Mucosa of rectum (tissue), 2 donors: ENCODE results near the gene SLC16A1.
"Not testable (repeated sequence)": the region's sequence is repeated elsewhere in the genome, so short reads cannot be mapped to it uniquely, and the experiment has no call there.

Experiments used
- H3K27ac ChIP-seq, 2 donors: one replicate each; pipeline ENCODE4 v1.7.0; 2013; ENCODE audit warnings: inconsistent platforms in 2 of 2, low read depth in 2 of 2, low read length in 2 of 2
- H3K27me3 ChIP-seq, 2 donors: one replicate each; pipeline ENCODE4 v1.7.0; 2013; ENCODE audit warnings: low read length in 2 of 2; ENCODE audit not compliant: control insufficient read depth in 2 of 2, insufficient read depth in 2 of 2
- H3K36me3 ChIP-seq, 2 donors: one replicate each; pipeline ENCODE4 v1.7.0; 2013; ENCODE audit warnings: low read length in 2 of 2; ENCODE audit not compliant: control insufficient read depth in 2 of 2, insufficient read depth in 2 of 2
- H3K4me1 ChIP-seq, 2 donors: one replicate each; pipeline ENCODE4 v1.7.0; 2013; ENCODE audit warnings: low read length in 2 of 2, mild to moderate bottlenecking in 1 of 2; ENCODE audit not compliant: control insufficient read depth in 2 of 2, insufficient read depth in 2 of 2
- H3K4me3 ChIP-seq, 2 donors: one replicate each; pipeline ENCODE4 v1.7.0; 2013; ENCODE audit warnings: low read length in 2 of 2
- H3K9ac ChIP-seq, 2 donors: one replicate each; pipeline ENCODE4 v1.7.0; 2013; ENCODE audit warnings: low read length in 2 of 2, low read depth in 1 of 2, mild to moderate bottlenecking in 1 of 2
- H3K9me3 ChIP-seq, 2 donors: one replicate each; pipeline ENCODE4 v1.7.0; 2013; ENCODE audit warnings: low read length in 2 of 2; ENCODE audit not compliant: control insufficient read depth in 2 of 2
- donor health status: healthy.
- donor health status: Normal muscosa, but diverticular disease.

The SLC16A1 gene

GRCh38 chr1:112990271-112990670 lies 34.3 kb upstream of the SLC16A1 start:
- H3K9me3 ChIP-seq = no peaks in the 10 kb centered on the region
- peaks cover 0 to 3% of the 10 kb centered on the region in 2 donors for H3K4me1 ChIP-seq
- no peak overlapping the region for H3K4me3 ChIP-seq
- no peak overlapping the region for H3K9ac ChIP-seq
- no peaks in the 10 kb centered on the region for H3K27me3 ChIP-seq
- no peaks in the 10 kb centered on the region for H3K36me3 ChIP-seq
- H3K27ac ChIP-seq = no peak overlapping the region

GRCh38 chr1:112988367-112988766 lies 32.4 kb upstream of the SLC16A1 start:
- Histone ChIP-seq H3K4me3 (no peak overlapping the region), H3K9ac (no peak overlapping the region), H3K27me3 (no peaks in the 10 kb centered on the region), H3K9me3 (no peaks in the 10 kb centered on the region), H3K36me3 (no peaks in the 10 kb centered on the region), H3K27ac (no peak overlapping the region), H3K4me1 (peaks cover 0 to 3% of the 10 kb centered on the region in 2 donors)

- no peaks in the 10 kb centered on the region for H3K9me3 ChIP-seq
- no peaks in the 10 kb centered on the region for H3K27me3 ChIP-seq
- no peak overlapping the region for H3K9ac ChIP-seq
- no peak overlapping the region for H3K4me3 ChIP-seq
- H3K36me3 ChIP-seq = no peaks in the 10 kb centered on the region
- no peak overlapping the region for H3K27ac ChIP-seq
- peaks cover 0 to 5% of the 10 kb centered on the region in 2 donors for H3K4me1 ChIP-seq
Observed at GRCh38 chr1:112985123-112985522, 29.1 kb upstream of the SLC16A1 start.

- H3K36me3 ChIP-seq = no peaks in the 10 kb centered on the region
- no peaks in the 10 kb centered on the region for H3K9me3 ChIP-seq
- H3K27ac ChIP-seq = no peak overlapping the region
- H3K4me1 ChIP-seq = peaks cover 0 to 5% of the 10 kb centered on the region in 2 donors
- no peak overlapping the region for H3K9ac ChIP-seq
- H3K27me3 ChIP-seq = no peaks in the 10 kb centered on the region
- no peak overlapping the region for H3K4me3 ChIP-seq
Observed at GRCh38 chr1:112983537-112984131, 27.6 kb upstream of the SLC16A1 start.

- Histone ChIP-seq H3K4me3 (no peak overlapping the region), H3K36me3 (no peaks in the 10 kb centered on the region), H3K4me1 (peaks cover 0 to 5% of the 10 kb centered on the region in 2 donors), H3K27ac (no peak overlapping the region), H3K9ac (no peak overlapping the region), H3K9me3 (no peaks in the 10 kb centered on the region), H3K27me3 (no peaks in the 10 kb centered on the region)
Observed at GRCh38 chr1:112982853-112983536, 27.0 kb upstream of the SLC16A1 start.

GRCh38 chr1:112982328-112982727 lies 26.3 kb upstream of the SLC16A1 start:
- no peak overlapping the region for H3K27ac ChIP-seq
- no peak overlapping the region for H3K9ac ChIP-seq

GRCh38 chr1:112981834-112982233 lies 25.8 kb upstream of the SLC16A1 start:
- H3K36me3 ChIP-seq, H3K9me3 ChIP-seq, H3K27ac ChIP-seq, H3K4me1 ChIP-seq, H3K27me3 ChIP-seq, H3K4me3 ChIP-seq, H3K9ac ChIP-seq: not testable (repeated sequence)

More at GRCh38 chr1:112982328-112982727, 26.3 kb upstream of the SLC16A1 start:
- H3K27me3 ChIP-seq = no peaks in the 10 kb centered on the region
- peaks cover 0 to 5% of the 10 kb centered on the region in 2 donors for H3K4me1 ChIP-seq
- H3K9me3 ChIP-seq = no peaks in the 10 kb centered on the region
- H3K36me3 ChIP-seq = no peaks in the 10 kb centered on the region
- H3K4me3 ChIP-seq = no peak overlapping the region

- Histone ChIP-seq H3K36me3 (no peaks in the 10 kb centered on the region), H3K9ac (no peak overlapping the region), H3K9me3 (no peaks in the 10 kb centered on the region), H3K4me3 (no peak overlapping the region), H3K4me1 (peaks cover 0 to 5% of the 10 kb centered on the region in 2 donors), H3K27ac (no peak overlapping the region), H3K27me3 (no peaks in the 10 kb centered on the region)
Observed at GRCh38 chr1:112981426-112981825, 25.4 kb upstream of the SLC16A1 start.

- no peak overlapping the region for H3K27ac ChIP-seq
- no peaks in the 10 kb centered on the region for H3K9me3 ChIP-seq
- H3K4me1 ChIP-seq = no peaks in the 10 kb centered on the region
- H3K4me3 ChIP-seq = no peak overlapping the region
- H3K36me3 ChIP-seq = no peaks in the 10 kb centered on the region
- H3K27me3 ChIP-seq = no peaks in the 10 kb centered on the region
- no peak overlapping the region for H3K9ac ChIP-seq
Observed at GRCh38 chr1:112975336-112975735, 19.3 kb upstream of the SLC16A1 start.

GRCh38 chr1:112974646-112975045 lies 18.6 kb upstream of the SLC16A1 start:
- no peaks in the 10 kb centered on the region for H3K27me3 ChIP-seq
- no peaks in the 10 kb centered on the region for H3K36me3 ChIP-seq
- H3K4me1 ChIP-seq = no peaks in the 10 kb centered on the region
- no peak overlapping the region for H3K9ac ChIP-seq
- no peak overlapping the region for H3K27ac ChIP-seq
- no peaks in the 10 kb centered on the region for H3K9me3 ChIP-seq
- no peak overlapping the region for H3K4me3 ChIP-seq
